HG03066 (cell line): ENCODE data around the gene KASH5.
"Not testable (repeated sequence)": the region's sequence is repeated elsewhere in the genome, so short reads cannot be mapped to it uniquely, and the experiment has no call there.

Source experiments
- ATAC-seq: cut with Tn5 transposase; IDR thresholded peaks from one replicate; pipeline ENCODE4 v1.9.1; 2021; ENCODE audit warnings: low read depth; ENCODE audit not compliant: unreplicated experiment

KASH5 gene

GRCh38 chr19:49361438-49362047, 26.5 kb upstream of the KASH5 start:
- ATAC-seq = no peak

GRCh38 chr19:49362048-49362928, 25.8 kb upstream of the KASH5 start, which contains the start of gene TEAD2:
TEAD2 (minus strand) TSS chr19:49362416; CDS start chr19:49360075, 2,341 bp downstream.
- ATAC-seq = no peak

GRCh38 chr19:49362929-49363267, 25.2 kb upstream of the KASH5 start:
- ATAC-seq = no peak

GRCh38 chr19:49363268-49364082, 24.6 kb upstream of the KASH5 start, which contains the start of gene DKKL1:
DKKL1 (plus strand) TSS chr19:49363877; CDS start chr19:49363999, 122 bp downstream.
- ATAC-seq = no peak

GRCh38 chr19:49364083-49364737, 23.8 kb upstream of the KASH5 start:
- no peak for ATAC-seq

- no peak for ATAC-seq
These were observed 21.9 kb upstream of the KASH5 start for GRCh38 chr19:49366110-49366509.

GRCh38 chr19:49368711-49369358, 19.2 kb upstream of the KASH5 start:
- no peak for ATAC-seq

GRCh38 chr19:49371184-49371583, 16.9 kb upstream of the KASH5 start:
- ATAC-seq = no peak

GRCh38 chr19:49373174-49373573, 14.9 kb upstream of the KASH5 start:
- not testable (repeated sequence) for ATAC-seq

- no peak for ATAC-seq
These were observed 13.2 kb upstream of the KASH5 start for GRCh38 chr19:49374665-49375434.

GRCh38 chr19:49378512-49378911, 9.5 kb upstream of the KASH5 start:
- ATAC-seq = no peak

- no peak for ATAC-seq
These were observed 7.7 kb upstream of the KASH5 start for GRCh38 chr19:49380391-49380790.

GRCh38 chr19:49382639-49383038, 5.4 kb upstream of the KASH5 start:
- ATAC-seq = no peak

GRCh38 chr19:49383599-49383998, 4.5 kb upstream of the KASH5 start:
- no peak for ATAC-seq

- no peak for ATAC-seq
These were observed 1.4 kb downstream of the KASH5 start for GRCh38 chr19:49389406-49389805.

- ATAC-seq = no peak
These were observed 2.3 kb downstream of the KASH5 start for GRCh38 chr19:49390131-49390928.

- no peak for ATAC-seq
These were observed 2.9 kb downstream of the KASH5 start for GRCh38 chr19:49390929-49391359.

- ATAC-seq = no peak
These were observed 3.7 kb downstream of the KASH5 start for GRCh38 chr19:49391581-49392399.
